Measurements from ENCODE around the gene TANC1.

GRCh38 chr2:159128191-159128590, 159.8 kb downstream of the TANC1 start:
- TF ChIP-seq POLR2A (IDR thresholded peaks at IDR 0.05) (no peak), CTCF (IDR thresholded peaks at IDR 0.05) (no peak)

Measured in right lobe of liver (tissue), 4 donors.